Naive thymus-derived CD8-positive, alpha-beta T cell (primary cell): ENCODE measurements around the gene PCDHGA12. TPM values are rescaled to one million over a fixed set of nuclear protein-coding genes. Genes with fewer than 3 reads are reported as not detected.
A peak's percentile ranks its signal among the peaks of the same experiment; 100 is the strongest.
"Not testable (repeated sequence)": the region's sequence is repeated elsewhere in the genome, so short reads cannot be mapped to it uniquely, and the experiment has no call there.

Experiments
- ATAC-seq, 2 donors: fragments of 150-1000 bp; cut with Tn5 transposase in 1 of 2; sonication (Bioruptor Pico), chemical (Tn5 transposase) in 1 of 2; 1 replicate in 1 of 2; 2 replicates in 1 of 2; pipeline ENCODE4 v1.10.0; 2021; ENCODE audit warnings: mild to moderate bottlenecking in 2 of 2, moderate library complexity in 2 of 2
- POLR2A ChIA-PET: fragments of 350-600 bp; sonication (Branson Sonifier 250); formaldehyde crosslinking; loops from one replicate; lab custom pipeline; 2021; ENCODE audit warnings: antibody characterized with exemption; lab: Charles Lee
- DNase-seq, 10 donors: peaks; one replicate each; pipeline versions ENCODE4 v3.0.0 to v3.0.0-alpha.2; 2020 to 2022
- H3K27ac Mint-ChIP-seq, 10 donors: one replicate each; pipeline ENCODE4 v1.8.0; 2020 to 2022; ENCODE audit warnings: mild to moderate bottlenecking in 10 of 10, mixed read lengths in 10 of 10, moderate library complexity in 4 of 10, inconsistent platforms in 1 of 10
- H3K27me3 Mint-ChIP-seq, 5 donors: one replicate each; pipeline ENCODE4 v1.8.0; 2021 to 2022; ENCODE audit warnings: mixed read lengths in 5 of 5
- H3K36me3 Mint-ChIP-seq, 3 donors: one replicate each; pipeline ENCODE4 v1.8.0; 2020 to 2022; ENCODE audit warnings: mixed read lengths in 3 of 3, mild to moderate bottlenecking in 2 of 3, inconsistent platforms in 1 of 3
- H3K4me1 Mint-ChIP-seq, 4 donors: one replicate each; pipeline ENCODE4 v1.8.0; 2021 to 2022; ENCODE audit warnings: mixed read lengths in 4 of 4
- H3K4me3 Mint-ChIP-seq, 10 donors: one replicate each; pipeline ENCODE4 v1.8.0; 2020 to 2022; ENCODE audit warnings: mild to moderate bottlenecking in 10 of 10, mixed read lengths in 10 of 10, moderate library complexity in 6 of 10, inconsistent platforms in 1 of 10
- H3K9me3 Mint-ChIP-seq, 9 donors: one replicate each; pipeline ENCODE4 v1.8.0; 2020 to 2022; ENCODE audit warnings: mixed read lengths in 9 of 9, mild to moderate bottlenecking in 3 of 9, inconsistent platforms in 1 of 9, moderate library complexity in 1 of 9
- polyA plus RNA-seq, 3 donors: library from polyadenylated mRNA; unstranded; fragments of 300-500 nt; fragmentation: Illumina TruSeq; gene quantifications; one replicate each; pipeline ENCODE4 v1.2.3, GENCODE V29; 2021
- total RNA-seq, 8 experiments: library from RNA in 2 of 8; stranded (reverse) in 2 of 8; gene quantifications; one replicate each; pipeline ENCODE4 v1.2.3 and lab custom pipeline; 2021 to 2026

Gene PCDHGA12
- under 1 TPM in 1 of 2 experiments, not detected in 1; 0.22 TPM for total RNA-seq
- polyA plus RNA-seq: under 1 TPM in 2 of 3 donors, not detected in 1; 0.06 to 0.07 TPM
- total RNA-seq (lab: John Stamatoyannopoulos, UW): 0 to 0.17 (median 0) reads per million in 6 experiments

DNA sequence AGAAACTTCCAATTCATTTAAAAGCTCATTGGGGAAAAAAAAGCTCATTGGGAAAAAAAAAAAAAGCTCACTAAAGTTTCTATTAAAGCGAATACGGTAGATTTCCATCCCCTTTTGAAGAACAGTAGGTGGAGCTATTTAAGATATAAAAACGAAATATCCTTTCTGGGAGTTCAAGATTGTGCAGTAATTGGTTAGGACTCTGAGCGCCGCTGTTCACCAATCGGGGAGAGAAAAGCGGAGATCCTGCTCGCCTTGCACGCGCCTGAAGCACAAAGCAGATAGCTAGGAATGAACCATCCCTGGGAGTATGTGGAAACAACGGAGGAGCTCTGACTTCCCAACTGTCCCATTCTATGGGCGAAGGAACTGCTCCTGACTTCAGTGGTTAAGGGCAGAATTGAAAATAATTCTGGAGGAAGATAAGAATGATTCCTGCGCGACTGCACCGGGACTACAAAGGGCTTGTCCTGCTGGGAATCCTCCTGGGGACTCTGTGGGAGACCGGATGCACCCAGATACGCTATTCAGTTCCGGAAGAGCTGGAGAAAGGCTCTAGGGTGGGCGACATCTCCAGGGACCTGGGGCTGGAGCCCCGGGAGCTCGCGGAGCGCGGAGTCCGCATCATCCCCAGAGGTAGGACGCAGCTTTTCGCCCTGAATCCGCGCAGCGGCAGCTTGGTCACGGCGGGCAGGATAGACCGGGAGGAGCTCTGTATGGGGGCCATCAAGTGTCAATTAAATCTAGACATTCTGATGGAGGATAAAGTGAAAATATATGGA lies at the start of gene PCDHGA12:
PCDHGA12 (plus strand) TSS at position 176 of the 782 bp plus-strand sequence; CDS start at position 429, 253 bp downstream.
- Mint-ChIP-seq H3K4me3 (peak within 1 kb of the TSS; percentile 42 to 81 (median 70)), H3K27ac (peak within 1 kb of the TSS in 3 of 10 donors; percentile 25 to 87 (median 61)), H3K36me3 (peaks cover 22 to 63% (median 35%) of the 10 kb centered on the region in 3 donors), H3K4me1 (peaks cover 3 to 9% (median 7%) of the 10 kb centered on the region in 4 donors), H3K27me3 (peaks cover 45 to 81% (median 57%) of the 10 kb centered on the region in 5 donors), H3K9me3 (peaks cover 16 to 79% (median 34%) of the 10 kb centered on the region in 9 donors)
- POLR2A ChIA-PET: no interaction called here
- DNase-seq (no peak), ATAC-seq (peak in 1 of 2 donors; percentile 57)

DNA sequence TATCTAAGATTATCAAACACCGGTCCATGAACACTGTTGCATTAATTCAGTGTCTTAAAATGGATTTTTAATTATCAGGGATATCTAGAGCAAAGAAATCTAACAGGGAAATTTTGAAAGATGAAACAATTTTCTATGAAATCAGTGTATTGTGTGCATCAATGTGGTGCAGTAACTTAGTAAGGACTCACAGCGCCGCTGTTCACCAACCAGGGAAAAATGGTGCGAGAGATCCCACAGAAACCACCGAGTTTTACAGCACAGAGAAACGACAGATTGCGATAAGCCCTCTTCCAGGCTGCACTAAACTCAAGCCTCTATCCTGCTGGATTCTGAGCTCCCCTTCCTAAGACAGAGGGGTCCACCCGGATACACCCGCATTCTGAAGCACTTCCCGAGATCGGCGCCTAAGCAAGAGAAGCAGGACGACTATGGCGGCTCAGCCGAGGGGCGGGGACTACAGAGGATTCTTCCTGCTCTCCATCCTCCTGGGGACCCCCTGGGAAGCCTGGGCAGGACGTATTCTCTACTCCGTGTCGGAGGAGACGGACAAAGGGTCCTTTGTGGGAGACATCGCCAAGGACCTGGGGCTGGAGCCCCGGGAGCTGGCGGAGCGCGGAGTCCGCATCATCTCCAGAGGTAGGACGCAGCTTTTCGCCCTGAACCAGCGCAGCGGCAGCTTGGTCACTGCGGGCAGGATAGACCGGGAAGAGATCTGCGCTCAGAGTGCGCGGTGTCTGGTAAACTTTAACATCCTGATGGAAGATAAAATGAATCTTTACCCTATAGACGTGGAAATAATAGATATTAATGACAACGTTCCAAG lies 47.6 kb upstream of the PCDHGA12 start, which contains the start of gene PCDHGA7:
PCDHGA7 (plus strand) TSS at position 274 of the 826 bp plus-strand sequence; CDS start at position 432, 158 bp downstream.
- H3K9me3 Mint-ChIP-seq: peaks cover 10 to 89% (median 48%) of the 10 kb centered on the region in 9 donors
- POLR2A ChIA-PET: no interaction called here
- peaks cover 14 to 72% (median 37%) of the 10 kb centered on the region in 3 donors for H3K36me3 Mint-ChIP-seq
- DNase-seq (no peak), ATAC-seq (peak in 1 of 2 donors; percentile 55)
- H3K27me3 Mint-ChIP-seq: peaks cover 35 to 77% (median 63%) of the 10 kb centered on the region in 5 donors
- no peak within 1 kb of the TSS for H3K27ac Mint-ChIP-seq
- peaks cover 0 to 2% (median 0%) of the 10 kb centered on the region in 4 donors for H3K4me1 Mint-ChIP-seq
- H3K4me3 Mint-ChIP-seq: peak within 1 kb of the TSS; percentile 48 to 78 (median 72)

DNA sequence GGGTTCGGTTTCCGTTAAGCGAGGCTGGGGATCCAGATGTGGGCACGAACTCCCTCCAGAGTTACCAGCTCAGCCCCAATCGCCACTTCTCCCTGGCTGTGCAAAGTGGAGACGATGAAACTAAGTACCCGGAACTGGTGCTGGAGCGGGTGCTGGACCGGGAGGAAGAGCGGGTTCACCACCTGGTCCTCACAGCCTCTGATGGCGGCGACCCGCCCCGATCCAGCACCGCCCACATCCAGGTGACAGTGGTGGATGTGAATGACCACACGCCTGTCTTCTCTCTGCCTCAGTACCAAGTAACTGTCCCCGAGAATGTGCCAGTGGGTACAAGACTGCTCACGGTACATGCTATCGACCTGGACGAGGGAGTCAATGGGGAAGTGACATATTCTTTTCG lies 47.0 kb upstream of the PCDHGA12 start:
- peaks cover 13 to 87% (median 49%) of the 10 kb centered on the region in 9 donors for H3K9me3 Mint-ChIP-seq
- peaks cover 16 to 71% (median 39%) of the 10 kb centered on the region in 3 donors for H3K36me3 Mint-ChIP-seq
- no peak overlapping the region for H3K27ac Mint-ChIP-seq
- H3K4me1 Mint-ChIP-seq: peaks cover 0 to 2% (median 0%) of the 10 kb centered on the region in 4 donors
- no peak for ATAC-seq
- POLR2A ChIA-PET: no interaction called here
- H3K4me3 Mint-ChIP-seq: peak overlapping the region in 4 of 10 donors; percentile 7 to 76 (median 48)
- DNase-seq: no peak
- H3K27me3 Mint-ChIP-seq: peaks cover 37 to 80% (median 66%) of the 10 kb centered on the region in 5 donors

DNA sequence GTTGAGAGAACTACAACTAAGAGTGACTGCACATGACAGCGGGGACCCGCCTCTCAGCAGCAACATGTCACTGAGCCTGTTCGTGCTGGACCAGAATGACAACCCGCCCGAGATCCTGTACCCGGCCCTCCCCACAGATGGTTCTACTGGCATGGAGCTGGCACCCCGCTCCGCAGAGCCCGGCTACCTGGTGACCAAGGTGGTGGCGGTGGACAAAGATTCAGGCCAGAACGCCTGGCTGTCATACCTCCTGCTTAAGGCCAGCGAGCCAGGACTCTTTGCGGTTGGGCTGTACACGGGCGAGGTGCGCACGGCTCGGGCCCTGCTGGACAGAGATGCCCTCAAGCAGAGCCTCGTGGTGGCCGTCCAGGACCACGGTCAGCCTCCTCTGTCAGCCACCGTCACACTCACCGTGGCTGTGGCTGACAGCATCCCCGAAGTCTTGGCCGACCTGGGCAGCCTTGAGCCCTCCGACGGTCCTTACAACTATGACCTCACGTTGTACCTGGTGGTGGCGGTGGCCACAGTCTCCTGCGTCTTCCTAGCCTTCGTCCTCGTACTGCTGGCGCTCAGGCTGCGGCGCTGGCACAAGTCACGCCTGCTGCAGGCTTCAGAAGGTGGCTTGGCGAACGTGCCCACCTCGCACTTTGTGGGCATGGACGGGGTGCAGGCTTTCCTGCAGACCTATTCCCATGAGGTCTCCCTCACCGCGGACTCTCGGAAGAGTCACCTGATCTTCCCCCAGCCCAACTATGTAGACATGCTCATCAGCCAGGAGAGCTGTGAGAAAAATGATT lies 45.6 kb upstream of the PCDHGA12 start:
- H3K4me1 Mint-ChIP-seq: peaks cover 0 to 2% (median 0%) of the 10 kb centered on the region in 4 donors
- peaks cover 18 to 69% (median 39%) of the 10 kb centered on the region in 3 donors for H3K36me3 Mint-ChIP-seq
- H3K27ac Mint-ChIP-seq: no peak overlapping the region
- H3K4me3 Mint-ChIP-seq: no peak overlapping the region
- ATAC-seq (no peak), DNase-seq (no peak)
- H3K27me3 Mint-ChIP-seq: peaks cover 43 to 84% (median 74%) of the 10 kb centered on the region in 5 donors
- POLR2A ChIA-PET: no interaction called here
- H3K9me3 Mint-ChIP-seq: peaks cover 21 to 90% (median 51%) of the 10 kb centered on the region in 9 donors

DNA sequence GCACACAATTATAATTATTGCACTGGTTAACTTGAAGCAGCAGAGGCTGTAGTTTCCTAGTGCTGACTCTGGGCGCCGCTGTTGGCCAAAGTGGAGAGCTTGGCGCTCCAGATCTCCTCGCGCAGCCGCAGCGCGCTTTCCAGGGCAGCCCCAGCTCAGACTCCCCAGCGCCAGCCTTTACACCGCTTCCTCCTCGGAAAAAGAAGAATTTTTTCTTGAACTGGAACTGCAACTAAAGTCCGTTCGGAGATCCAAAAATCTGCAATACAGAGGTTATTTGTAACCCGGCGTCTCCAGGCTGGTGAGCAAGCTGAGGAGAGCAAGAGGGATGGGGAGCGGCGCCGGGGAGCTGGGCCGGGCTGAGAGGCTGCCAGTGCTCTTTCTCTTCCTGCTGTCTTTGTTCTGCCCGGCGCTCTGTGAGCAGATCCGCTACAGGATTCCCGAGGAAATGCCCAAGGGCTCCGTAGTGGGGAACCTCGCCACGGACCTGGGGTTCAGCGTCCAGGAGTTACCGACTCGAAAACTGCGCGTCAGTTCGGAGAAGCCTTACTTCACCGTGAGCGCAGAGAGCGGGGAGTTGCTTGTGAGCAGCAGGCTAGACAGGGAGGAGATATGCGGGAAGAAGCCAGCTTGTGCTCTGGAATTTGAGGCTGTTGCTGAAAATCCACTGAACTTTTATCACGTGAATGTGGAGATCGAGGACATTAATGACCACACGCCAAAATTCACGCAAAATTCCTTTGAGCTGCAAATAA lies 42.6 kb upstream of the PCDHGA12 start, which contains the start of gene PCDHGB4:
PCDHGB4 (plus strand) TSS at position 142 of the 755 bp plus-strand sequence; CDS start at position 329, 187 bp downstream.
- H3K4me1 Mint-ChIP-seq, DNase-seq, POLR2A ChIA-PET: not testable (repeated sequence)
- Mint-ChIP-seq H3K9me3 (peaks cover 14 to 88% (median 50%) of the 10 kb centered on the region in 9 donors), H3K27ac (peak within 1 kb of the TSS in 1 of 10 donors; percentile 53), H3K27me3 (peaks cover 46 to 89% (median 78%) of the 10 kb centered on the region in 5 donors), H3K36me3 (peaks cover 23 to 61% (median 36%) of the 10 kb centered on the region in 3 donors), H3K4me3 (peak within 1 kb of the TSS; percentile 14 to 72 (median 42))
- ATAC-seq: peak; percentile 68 to 78

DNA sequence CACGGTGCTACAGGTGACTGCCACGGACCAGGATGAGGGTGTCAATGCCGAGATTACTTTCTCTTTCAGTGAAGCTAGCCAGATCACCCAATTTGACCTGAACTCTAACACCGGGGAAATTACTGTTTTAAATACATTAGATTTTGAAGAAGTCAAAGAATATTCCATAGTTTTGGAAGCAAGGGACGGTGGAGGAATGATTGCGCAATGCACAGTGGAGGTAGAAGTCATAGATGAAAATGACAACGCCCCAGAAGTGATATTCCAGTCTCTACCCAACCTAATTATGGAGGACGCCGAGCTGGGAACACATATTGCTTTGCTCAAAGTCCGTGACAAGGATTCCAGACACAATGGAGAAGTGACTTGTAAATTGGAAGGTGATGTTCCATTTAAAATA lies 41.6 kb upstream of the PCDHGA12 start:
- peak overlapping the region in 2 of 10 donors; percentile 24 to 29 for H3K4me3 Mint-ChIP-seq
- H3K36me3 Mint-ChIP-seq: peaks cover 23 to 58% (median 34%) of the 10 kb centered on the region in 3 donors
- H3K27ac Mint-ChIP-seq: peak overlapping the region in 1 of 10 donors; percentile 53
- ATAC-seq: no peak
- POLR2A ChIA-PET: no interaction called here
- H3K27me3 Mint-ChIP-seq: peaks cover 40 to 89% (median 75%) of the 10 kb centered on the region in 5 donors
- H3K9me3 Mint-ChIP-seq: peaks cover 14 to 88% (median 51%) of the 10 kb centered on the region in 9 donors
- DNase-seq: no peak
- H3K4me1 Mint-ChIP-seq: peaks cover 0 to 2% (median 1%) of the 10 kb centered on the region in 4 donors

DNA sequence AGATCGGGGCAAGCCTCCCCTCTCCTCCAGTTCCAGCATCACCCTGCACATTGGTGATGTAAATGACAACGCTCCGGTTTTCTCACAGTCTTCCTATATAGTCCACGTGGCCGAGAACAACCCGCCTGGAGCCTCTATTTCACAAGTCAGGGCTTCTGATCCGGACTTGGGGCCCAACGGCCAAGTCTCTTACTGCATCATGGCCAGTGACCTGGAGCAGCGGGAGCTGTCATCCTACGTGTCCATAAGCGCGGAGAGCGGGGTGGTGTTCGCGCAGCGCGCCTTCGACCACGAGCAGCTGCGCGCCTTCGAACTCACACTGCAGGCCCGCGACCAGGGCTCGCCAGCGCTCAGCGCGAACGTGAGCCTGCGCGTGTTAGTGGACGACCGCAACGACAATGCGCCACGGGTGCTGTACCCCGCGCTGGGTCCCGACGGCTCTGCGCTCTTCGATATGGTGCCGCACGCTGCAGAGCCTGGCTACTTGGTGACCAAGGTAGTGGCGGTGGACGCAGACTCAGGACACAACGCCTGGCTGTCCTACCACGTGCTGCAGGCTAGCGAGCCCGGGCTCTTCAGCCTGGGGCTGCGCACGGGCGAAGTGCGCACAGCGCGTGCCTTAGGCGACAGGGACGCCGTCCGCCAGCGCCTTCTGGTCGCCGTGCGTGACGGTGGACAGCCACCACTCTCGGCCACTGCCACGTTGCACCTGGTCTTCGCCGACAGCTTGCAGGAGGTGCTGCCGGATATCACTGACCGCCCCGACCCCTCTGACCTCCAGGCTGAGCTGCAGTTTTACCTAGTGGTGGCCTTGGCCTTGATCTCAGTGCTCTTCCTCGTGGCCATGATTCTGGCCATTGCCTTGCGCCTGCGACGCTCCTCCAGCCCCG lies 40.9 kb upstream of the PCDHGA12 start:
- DNase-seq: no peak
- Mint-ChIP-seq H3K9me3 (peaks cover 14 to 87% (median 51%) of the 10 kb centered on the region in 9 donors), H3K36me3 (peaks cover 23 to 57% (median 39%) of the 10 kb centered on the region in 3 donors), H3K4me3 (peak overlapping the region in 3 of 10 donors; percentile 29 to 71 (median 49)), H3K27ac (no peak overlapping the region), H3K4me1 (peaks cover 0 to 2% (median 1%) of the 10 kb centered on the region in 4 donors), H3K27me3 (peaks cover 44 to 92% (median 74%) of the 10 kb centered on the region in 5 donors)
- POLR2A ChIA-PET: no interaction called here
- no peak for ATAC-seq

DNA sequence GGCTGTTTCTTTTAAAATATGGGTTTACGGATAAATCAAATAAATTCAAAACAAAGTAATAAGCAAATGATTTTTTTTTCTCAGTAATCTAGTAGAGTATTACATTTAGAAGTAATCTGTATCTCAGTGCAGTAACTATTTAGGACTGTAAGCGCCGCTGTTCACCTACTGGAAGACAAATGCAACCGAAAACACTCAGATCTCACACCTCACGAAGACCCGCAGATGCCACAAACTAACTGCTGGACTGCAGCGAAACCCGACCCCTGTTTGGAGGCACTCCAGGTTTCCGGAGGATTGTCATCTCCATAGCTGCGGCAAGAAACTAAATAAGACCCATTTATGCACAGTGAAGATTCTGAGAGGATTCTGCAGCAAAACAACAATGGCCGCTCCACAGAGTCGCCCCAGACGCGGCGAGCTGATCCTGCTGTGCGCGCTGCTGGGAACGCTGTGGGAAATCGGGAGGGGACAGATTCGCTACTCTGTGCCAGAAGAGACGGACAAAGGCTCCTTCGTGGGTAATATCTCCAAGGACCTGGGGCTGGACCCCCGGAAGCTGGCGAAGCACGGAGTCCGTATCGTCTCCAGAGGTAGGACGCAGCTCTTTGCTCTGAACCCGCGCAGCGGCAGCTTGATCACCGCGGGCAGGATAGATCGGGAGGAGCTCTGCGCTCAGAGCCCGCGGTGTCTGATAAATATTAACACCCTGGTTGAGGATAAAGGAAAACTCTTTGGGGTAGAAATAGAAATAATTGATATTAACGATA lies 37.7 kb upstream of the PCDHGA12 start, which contains the start of gene PCDHGA8:
PCDHGA8 (plus strand) TSS at position 205 of the 770 bp plus-strand sequence; CDS start at position 386, 181 bp downstream.
- Mint-ChIP-seq H3K4me1 (peaks cover 0 to 2% (median 0%) of the 10 kb centered on the region in 4 donors), H3K4me3 (peak within 1 kb of the TSS in 1 of 10 donors; percentile 52), H3K27ac (peak within 1 kb of the TSS in 1 of 10 donors; percentile 67), H3K27me3 (peaks cover 41 to 87% (median 68%) of the 10 kb centered on the region in 5 donors), H3K9me3 (peaks cover 0 to 83% (median 38%) of the 10 kb centered on the region in 9 donors), H3K36me3 (peaks cover 21 to 51% (median 35%) of the 10 kb centered on the region in 3 donors)
- POLR2A ChIA-PET: interaction anchor here (0.6 kb wide), 1 partner anchor 497 kb away, joined by 5 read pairs; no protein-coding TSS in a partner anchor
- ATAC-seq (no peak), DNase-seq (no peak)

DNA sequence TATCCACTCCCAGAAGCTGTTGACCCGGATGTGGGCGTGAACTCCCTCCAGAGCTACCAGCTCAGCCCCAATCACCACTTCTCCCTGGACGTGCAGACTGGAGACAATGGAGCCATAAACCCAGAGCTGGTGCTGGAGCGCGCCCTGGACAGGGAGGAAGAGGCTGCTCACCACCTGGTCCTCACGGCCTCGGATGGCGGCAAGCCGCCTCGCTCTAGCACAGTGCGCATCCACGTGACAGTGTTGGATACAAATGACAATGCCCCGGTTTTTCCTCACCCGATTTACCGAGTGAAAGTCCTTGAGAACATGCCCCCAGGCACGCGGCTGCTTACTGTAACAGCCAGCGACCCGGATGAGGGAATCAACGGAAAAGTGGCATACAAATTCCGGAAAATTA lies 37.0 kb upstream of the PCDHGA12 start:
- Mint-ChIP-seq H3K4me1 (peaks cover 0 to 2% (median 0%) of the 10 kb centered on the region in 4 donors), H3K9me3 (peaks cover 0 to 80% (median 38%) of the 10 kb centered on the region in 9 donors), H3K27me3 (peaks cover 39 to 84% (median 66%) of the 10 kb centered on the region in 5 donors), H3K4me3 (no peak overlapping the region), H3K36me3 (peaks cover 20 to 50% (median 35%) of the 10 kb centered on the region in 3 donors), H3K27ac (no peak overlapping the region)
- ATAC-seq: no peak
- POLR2A ChIA-PET: interaction anchor here (0.6 kb wide), 1 partner anchor 496 kb away, joined by 5 read pairs; no protein-coding TSS in a partner anchor
- no peak for DNase-seq
